NCI-H128 (cell line): ENCODE data around the gene TTC3.
"Not testable (repeated sequence)": the region's sequence is repeated elsewhere in the genome, so short reads cannot be mapped to it uniquely, and the experiment has no call there.

Source experiments
- DNase-seq: peaks from one replicate; lab custom pipeline; 2025; ENCODE audit not compliant: unreplicated experiment; lab: John Stamatoyannopoulos, UW

TTC3 gene

GRCh38 chr21:37085726-37086125, 12.7 kb downstream of the TTC3 start:
- no peak for DNase-seq

GRCh38 chr21:37087188-37087587, 14.1 kb downstream of the TTC3 start:
- no peak for DNase-seq

GRCh38 chr21:37088186-37088735, 15.2 kb downstream of the TTC3 start:
- DNase-seq, result no peak

GRCh38 chr21:37093977-37094376, 20.9 kb downstream of the TTC3 start:
- no peak for DNase-seq

GRCh38 chr21:37095821-37096220, 22.8 kb downstream of the TTC3 start:
- no peak for DNase-seq

- DNase-seq, result no peak
Observed at GRCh38 chr21:37098751-37099150, 25.7 kb downstream of the TTC3 start.

- DNase-seq, result no peak
Observed at GRCh38 chr21:37100316-37100715, 27.3 kb downstream of the TTC3 start.

- DNase-seq, result no peak
Observed at GRCh38 chr21:37101384-37101783, 28.3 kb downstream of the TTC3 start.

GRCh38 chr21:37102746-37103145, 29.7 kb downstream of the TTC3 start:
- not testable (repeated sequence) for DNase-seq

GRCh38 chr21:37106998-37107397, 33.9 kb downstream of the TTC3 start:
- no peak for DNase-seq

GRCh38 chr21:37111029-37111428, 38.0 kb downstream of the TTC3 start:
- not testable (repeated sequence) for DNase-seq

- not testable (repeated sequence) for DNase-seq
Observed at GRCh38 chr21:37114301-37114700, 41.2 kb downstream of the TTC3 start.

- DNase-seq, result not testable (repeated sequence)
Observed at GRCh38 chr21:37116459-37116858, 43.4 kb downstream of the TTC3 start.

GRCh38 chr21:37117204-37117603, 44.1 kb downstream of the TTC3 start:
- no peak for DNase-seq

- DNase-seq, result no peak
Observed at GRCh38 chr21:37118187-37118826, 45.3 kb downstream of the TTC3 start.

- DNase-seq, result no peak
Observed at GRCh38 chr21:37119421-37120218, 46.6 kb downstream of the TTC3 start.

- no peak for DNase-seq
Observed at GRCh38 chr21:37128076-37128475, 55.0 kb downstream of the TTC3 start.

- DNase-seq, result no peak
Observed at GRCh38 chr21:37130971-37131370, 57.9 kb downstream of the TTC3 start.

GRCh38 chr21:37136261-37136660, 63.2 kb downstream of the TTC3 start:
- no peak for DNase-seq

GRCh38 chr21:37136744-37137143, 63.7 kb downstream of the TTC3 start:
- DNase-seq, result no peak

- no peak for DNase-seq
Observed at GRCh38 chr21:37139154-37139553, 66.1 kb downstream of the TTC3 start.

GRCh38 chr21:37139902-37140301, 66.8 kb downstream of the TTC3 start:
- no peak for DNase-seq
